Neural progenitor cell (in vitro differentiated cells): Measurements from ENCODE around the gene HBG2.

Experiments
- EZH2 ChIP-seq: fragments of 200-600 bp; sonication (generic); IDR thresholded peaks from 2 replicates; pipeline ENCODE4 v1.6.1; 2017; ENCODE audit warnings: antibody characterized with exemption, mild to moderate bottlenecking, moderate library complexity
- TF ChIP-seq, protein P1 (sequence below): fragments of 200-600 bp; sonication (generic); IDR thresholded peaks from 2 replicates; pipeline ENCODE4 v1.5.1; 2017; ENCODE audit warnings: antibody characterized with exemption, mild to moderate bottlenecking

DNA sequence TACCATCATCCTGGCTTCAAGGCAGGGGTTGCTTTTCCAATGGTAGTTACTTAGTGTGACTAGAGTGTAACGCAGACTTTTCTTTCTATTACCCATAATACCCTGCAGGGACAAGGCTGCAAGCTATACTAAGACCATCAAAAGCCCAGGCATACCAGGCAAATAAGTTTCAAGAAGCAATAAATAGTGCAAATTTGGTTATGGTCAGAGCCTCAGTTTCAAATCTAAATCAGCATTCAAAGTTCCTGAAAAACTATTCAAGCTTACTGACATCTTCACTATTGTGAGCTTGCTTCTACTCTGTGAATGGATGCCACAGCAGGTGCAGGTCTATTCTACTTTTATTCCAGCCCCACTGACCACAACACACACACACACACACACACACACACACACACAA, 25.2 kb downstream of the HBG2 start:
- TF ChIP-seq, protein P1, sequence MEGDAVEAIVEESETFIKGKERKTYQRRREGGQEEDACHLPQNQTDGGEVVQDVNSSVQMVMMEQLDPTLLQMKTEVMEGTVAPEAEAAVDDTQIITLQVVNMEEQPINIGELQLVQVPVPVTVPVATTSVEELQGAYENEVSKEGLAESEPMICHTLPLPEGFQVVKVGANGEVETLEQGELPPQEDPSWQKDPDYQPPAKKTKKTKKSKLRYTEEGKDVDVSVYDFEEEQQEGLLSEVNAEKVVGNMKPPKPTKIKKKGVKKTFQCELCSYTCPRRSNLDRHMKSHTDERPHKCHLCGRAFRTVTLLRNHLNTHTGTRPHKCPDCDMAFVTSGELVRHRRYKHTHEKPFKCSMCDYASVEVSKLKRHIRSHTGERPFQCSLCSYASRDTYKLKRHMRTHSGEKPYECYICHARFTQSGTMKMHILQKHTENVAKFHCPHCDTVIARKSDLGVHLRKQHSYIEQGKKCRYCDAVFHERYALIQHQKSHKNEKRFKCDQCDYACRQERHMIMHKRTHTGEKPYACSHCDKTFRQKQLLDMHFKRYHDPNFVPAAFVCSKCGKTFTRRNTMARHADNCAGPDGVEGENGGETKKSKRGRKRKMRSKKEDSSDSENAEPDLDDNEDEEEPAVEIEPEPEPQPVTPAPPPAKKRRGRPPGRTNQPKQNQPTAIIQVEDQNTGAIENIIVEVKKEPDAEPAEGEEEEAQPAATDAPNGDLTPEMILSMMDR = no peak
- TF ChIP-seq EZH2 = no peak
